Vagina (tissue), 2 donors: ENCODE measurements around the gene SPIN1. TPM values are rescaled to one million over a fixed set of nuclear protein-coding genes. Genes with fewer than 3 reads are reported as not detected.

Source experiments
- DNase-seq, 2 donors: peaks; one replicate each; pipeline ENCODE4 v3.0.0-alpha.2; 2017; ENCODE audit errors: extremely low spot score in 2 of 2
- H3K27ac ChIP-seq: fragments of 200-600 bp; sonication (generic); one replicate; pipeline ENCODE4 v1.5.1; 2019
- H3K27me3 ChIP-seq: fragments of 200-600 bp; sonication (generic); one replicate; pipeline ENCODE4 v1.5.1; 2019
- H3K36me3 ChIP-seq, 2 donors: fragments of 200-600 bp; sonication (generic); one replicate each; pipeline ENCODE4 v1.5.1; 2017 to 2019
- H3K4me1 ChIP-seq: fragments of 200-600 bp; sonication (generic); one replicate; pipeline ENCODE4 v1.5.1; 2019
- H3K4me3 ChIP-seq, 2 donors: fragments of 200-600 bp; sonication (generic); 1 replicate in 1 of 2; 2 replicates in 1 of 2; pipeline ENCODE4 v1.5.1; 2016 to 2019
- H3K9me3 ChIP-seq: fragments of 200-600 bp; sonication (generic); one replicate; pipeline ENCODE4 v1.5.1; 2019
- POLR2A ChIP-seq, 2 donors: fragments of 450-650 bp; IDR thresholded peaks; one replicate each; pipeline ENCODE4 v1.6.1; 2017; ENCODE audit warnings: antibody characterized with exemption in 2 of 2, mild to moderate bottlenecking in 2 of 2, moderate library complexity in 2 of 2
- POLR2AphosphoS5 ChIP-seq, 2 donors: sonication (generic); formaldehyde crosslinking; IDR thresholded peaks; one replicate each; pipeline ENCODE4 v1.9.0; 2017; ENCODE audit warnings: antibody characterized with exemption in 2 of 2, mild to moderate bottlenecking in 2 of 2, low read depth in 1 of 2; ENCODE audit not compliant: insufficient read depth in 1 of 2
- intact Hi-C: fragments of 100-400 bp; cut with DNase I; formaldehyde crosslinking; loops from one replicate; pipeline ENCODE4 v1.15.1; 2023
- total RNA-seq: library from RNA; depleted of rRNA; stranded (reverse); fragments of >200 nt; gene quantifications from one replicate; pipeline ENCODE4 v1.2.3, GENCODE V29; 2016
- TF ChIP-seq, protein P1 (sequence below), 3 experiments: fragments of 450-650 bp in 2 of 3; fragments of 200-600 bp in 1 of 3; sonication (generic) in 1 of 3; IDR thresholded peaks; one replicate each; pipeline ENCODE4 v1.5.1; 2017 to 2019; ENCODE audit warnings: antibody characterized with exemption in 3 of 3, mild to moderate bottlenecking in 2 of 3, moderate library complexity in 2 of 3

Gene SPIN1
- total RNA-seq, 1 donor from 2014 or later, result 72.9 TPM

DNA sequence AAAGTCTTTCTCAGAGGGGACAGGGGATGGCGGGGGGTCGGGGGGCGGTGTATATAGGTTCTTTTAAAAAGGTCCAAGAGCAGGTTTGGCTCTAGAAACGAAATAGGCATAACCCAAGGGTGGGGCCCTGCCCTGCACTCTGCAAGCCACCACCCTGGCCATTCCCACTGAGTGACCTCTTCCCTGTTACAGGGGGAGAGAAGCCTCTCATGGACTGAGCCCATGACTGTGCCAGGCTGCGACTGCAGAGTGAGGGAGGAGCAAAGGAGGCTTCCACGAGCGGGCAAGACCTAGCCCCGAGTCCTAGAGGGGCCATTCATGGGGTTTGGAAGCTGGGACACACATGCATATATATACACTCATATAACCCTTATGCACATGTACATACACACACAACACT, 136.7 kb downstream of the SPIN1 start:
- peaks cover 22% of the 10 kb centered on the region for H3K4me1 ChIP-seq
- intact Hi-C loops, result no loop called here
- H3K27me3 ChIP-seq, result no peaks in the 10 kb centered on the region
- H3K36me3 ChIP-seq, result no peaks in the 10 kb centered on the region
- no peak overlapping the region for H3K4me3 ChIP-seq
- no peak for DNase-seq
- H3K27ac ChIP-seq, result no peak overlapping the region
- TF ChIP-seq POLR2AphosphoS5 (IDR thresholded peaks at IDR 0.05; ENCODE audit: insufficient read depth in 1 of 2, low read depth in 1 of 2) (no peak), POLR2A (IDR thresholded peaks at IDR 0.05) (no peak)
- TF ChIP-seq, protein P1, sequence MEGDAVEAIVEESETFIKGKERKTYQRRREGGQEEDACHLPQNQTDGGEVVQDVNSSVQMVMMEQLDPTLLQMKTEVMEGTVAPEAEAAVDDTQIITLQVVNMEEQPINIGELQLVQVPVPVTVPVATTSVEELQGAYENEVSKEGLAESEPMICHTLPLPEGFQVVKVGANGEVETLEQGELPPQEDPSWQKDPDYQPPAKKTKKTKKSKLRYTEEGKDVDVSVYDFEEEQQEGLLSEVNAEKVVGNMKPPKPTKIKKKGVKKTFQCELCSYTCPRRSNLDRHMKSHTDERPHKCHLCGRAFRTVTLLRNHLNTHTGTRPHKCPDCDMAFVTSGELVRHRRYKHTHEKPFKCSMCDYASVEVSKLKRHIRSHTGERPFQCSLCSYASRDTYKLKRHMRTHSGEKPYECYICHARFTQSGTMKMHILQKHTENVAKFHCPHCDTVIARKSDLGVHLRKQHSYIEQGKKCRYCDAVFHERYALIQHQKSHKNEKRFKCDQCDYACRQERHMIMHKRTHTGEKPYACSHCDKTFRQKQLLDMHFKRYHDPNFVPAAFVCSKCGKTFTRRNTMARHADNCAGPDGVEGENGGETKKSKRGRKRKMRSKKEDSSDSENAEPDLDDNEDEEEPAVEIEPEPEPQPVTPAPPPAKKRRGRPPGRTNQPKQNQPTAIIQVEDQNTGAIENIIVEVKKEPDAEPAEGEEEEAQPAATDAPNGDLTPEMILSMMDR (IDR thresholded peaks at IDR 0.05), result no peak
- H3K9me3 ChIP-seq, result no peaks in the 10 kb centered on the region

DNA sequence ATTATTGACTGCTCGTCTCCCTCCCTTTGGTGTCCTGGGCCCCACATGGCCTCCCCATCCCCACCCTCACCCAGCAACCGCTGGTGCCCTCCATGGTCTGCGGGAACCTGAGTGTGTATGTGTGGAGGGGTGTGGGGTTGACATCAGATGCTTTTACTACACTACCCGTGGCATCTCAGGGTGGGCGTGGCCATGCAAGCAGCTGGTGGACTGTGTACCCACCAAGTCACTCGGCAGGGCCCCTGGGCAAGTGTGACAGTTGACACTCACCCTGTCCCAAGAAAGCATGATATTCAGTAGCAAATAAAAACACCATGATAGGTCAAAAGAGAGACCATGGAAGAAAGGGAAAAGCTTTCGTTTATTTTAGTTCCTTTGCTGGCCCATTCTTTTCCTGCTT, 139.4 kb downstream of the SPIN1 start:
- no peak for DNase-seq
- no peaks in the 10 kb centered on the region for H3K36me3 ChIP-seq
- TF ChIP-seq POLR2A (IDR thresholded peaks at IDR 0.05) (no peak), POLR2AphosphoS5 (IDR thresholded peaks at IDR 0.05; ENCODE audit: insufficient read depth in 1 of 2, low read depth in 1 of 2) (no peak)
- TF ChIP-seq, protein P1 (IDR thresholded peaks at IDR 0.05), result no peak
- intact Hi-C loops, result no loop called here
- no peaks in the 10 kb centered on the region for H3K9me3 ChIP-seq
- peak overlapping the region; percentile 91 for H3K27ac ChIP-seq
- peaks cover 40% of the 10 kb centered on the region for H3K4me1 ChIP-seq
- no peak overlapping the region for H3K4me3 ChIP-seq
- H3K27me3 ChIP-seq, result no peaks in the 10 kb centered on the region

Other genes starting within 250 kb of the SPIN1 start
- gene SPATA31C2, start 250.0 kb upstream of the SPIN1 start, total RNA-seq, result not detected
- gene NXNL2, start 146.7 kb downstream of the SPIN1 start, total RNA-seq, result 2.5 TPM